Activated CD8-positive, alpha-beta T cell treated with anti-CD3 and anti-CD28 coated beads for 36 hours (primary cell): Measurements from ENCODE around the gene SYNGR2. TPM values are rescaled to one million over a fixed set of nuclear protein-coding genes. Genes with fewer than 3 reads are reported as not detected.

Experiments
- ATAC-seq: fragments of 200-7000 bp; cut with Tn5 transposase; one replicate; pipeline ENCODE4 v1.10.0; 2021; ENCODE audit warnings: mild to moderate bottlenecking, moderate library complexity
- CTCF ChIA-PET: fragments of 350-600 bp; sonication (Branson Sonifier 250); formaldehyde crosslinking; loops from one replicate; lab custom pipeline; 2021; ENCODE audit warnings: antibody characterized with exemption; lab: Charles Lee
- POLR2A ChIA-PET: fragments of 350-600 bp; sonication (Branson Sonifier 250); formaldehyde crosslinking; loops from one replicate; lab custom pipeline; 2021; ENCODE audit warnings: antibody characterized with exemption; lab: Charles Lee
- DNase-seq: peaks from one replicate; pipeline ENCODE4 v3.0.0-alpha.2; 2020
- H3K27ac Mint-ChIP-seq: one replicate; pipeline ENCODE4 v1.8.0; 2021; ENCODE audit warnings: mild to moderate bottlenecking, mixed read lengths
- H3K27me3 Mint-ChIP-seq: one replicate; pipeline ENCODE4 v1.8.0; 2021; ENCODE audit warnings: mixed read lengths
- H3K36me3 Mint-ChIP-seq: one replicate; pipeline ENCODE4 v1.8.0; 2021; ENCODE audit warnings: low read depth, mixed read lengths
- H3K4me1 Mint-ChIP-seq: one replicate; pipeline ENCODE4 v1.8.0; 2021; ENCODE audit warnings: low read depth, mixed read lengths
- H3K4me3 Mint-ChIP-seq: one replicate; pipeline ENCODE4 v1.8.0; 2021; ENCODE audit warnings: mild to moderate bottlenecking, moderate library complexity, mixed read lengths
- H3K9me3 Mint-ChIP-seq: one replicate; pipeline ENCODE4 v1.8.0; 2021; ENCODE audit warnings: mixed read lengths
- intact Hi-C: fragments of 100-400 bp; cut with micrococcal nuclease; formaldehyde crosslinking; loops from one replicate; pipeline ENCODE4 v1.10.0; 2022
- total RNA-seq, 2 experiments: library from RNA; stranded (reverse); gene quantifications; one replicate each; pipeline ENCODE4 v1.2.3, GENCODE V29; 2021
- TF ChIP-seq, protein P1 (sequence below): fragments of 200-600 bp; IDR thresholded peaks from one replicate; pipeline ENCODE4 v1.8.0; 2022; ENCODE audit warnings: antibody characterized with exemption, mild to moderate bottlenecking

The SYNGR2 gene
- total RNA-seq, 2 experiments from 2014 or later: 92.6 to 95.1 TPM

GRCh38 chr17:78159575-78160158, 8.7 kb upstream of the SYNGR2 start:
- DNase-seq: no peak
- Mint-ChIP-seq H3K9me3 (no peaks in the 10 kb centered on the region), H3K4me3 (no peak overlapping the region), H3K27me3 (no peaks in the 10 kb centered on the region), H3K36me3 (no peaks in the 10 kb centered on the region), H3K4me1 (peaks cover 12% of the 10 kb centered on the region), H3K27ac (no peak overlapping the region)
- TF ChIP-seq, protein P1, sequence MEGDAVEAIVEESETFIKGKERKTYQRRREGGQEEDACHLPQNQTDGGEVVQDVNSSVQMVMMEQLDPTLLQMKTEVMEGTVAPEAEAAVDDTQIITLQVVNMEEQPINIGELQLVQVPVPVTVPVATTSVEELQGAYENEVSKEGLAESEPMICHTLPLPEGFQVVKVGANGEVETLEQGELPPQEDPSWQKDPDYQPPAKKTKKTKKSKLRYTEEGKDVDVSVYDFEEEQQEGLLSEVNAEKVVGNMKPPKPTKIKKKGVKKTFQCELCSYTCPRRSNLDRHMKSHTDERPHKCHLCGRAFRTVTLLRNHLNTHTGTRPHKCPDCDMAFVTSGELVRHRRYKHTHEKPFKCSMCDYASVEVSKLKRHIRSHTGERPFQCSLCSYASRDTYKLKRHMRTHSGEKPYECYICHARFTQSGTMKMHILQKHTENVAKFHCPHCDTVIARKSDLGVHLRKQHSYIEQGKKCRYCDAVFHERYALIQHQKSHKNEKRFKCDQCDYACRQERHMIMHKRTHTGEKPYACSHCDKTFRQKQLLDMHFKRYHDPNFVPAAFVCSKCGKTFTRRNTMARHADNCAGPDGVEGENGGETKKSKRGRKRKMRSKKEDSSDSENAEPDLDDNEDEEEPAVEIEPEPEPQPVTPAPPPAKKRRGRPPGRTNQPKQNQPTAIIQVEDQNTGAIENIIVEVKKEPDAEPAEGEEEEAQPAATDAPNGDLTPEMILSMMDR: no peak
- ATAC-seq: peak; percentile 35
- POLR2A ChIA-PET: no interaction called here
- CTCF ChIA-PET: no interaction called here
- intact Hi-C loops: no loop called here

- H3K4me3 Mint-ChIP-seq: no peak overlapping the region
- no peak overlapping the region for H3K27ac Mint-ChIP-seq
- ATAC-seq: no peak
- no peaks in the 10 kb centered on the region for H3K27me3 Mint-ChIP-seq
- POLR2A ChIA-PET: interaction anchor here (1.2 to 1.9 kb wide), 6 partner anchors 8 to 34 kb away, joined by 3 to 8 read pairs (median 3); partner anchors contain the start of genes TK1 and TMC8
- no peaks in the 10 kb centered on the region for H3K9me3 Mint-ChIP-seq
- H3K4me1 Mint-ChIP-seq: peaks cover 6% of the 10 kb centered on the region
- no peak for DNase-seq
- CTCF ChIA-PET: no interaction called here
- TF ChIP-seq, protein P1: no peak
- no peaks in the 10 kb centered on the region for H3K36me3 Mint-ChIP-seq
- intact Hi-C loops: no loop called here
These were observed 4.3 kb upstream of the SYNGR2 start for GRCh38 chr17:78163881-78164747.

DNA sequence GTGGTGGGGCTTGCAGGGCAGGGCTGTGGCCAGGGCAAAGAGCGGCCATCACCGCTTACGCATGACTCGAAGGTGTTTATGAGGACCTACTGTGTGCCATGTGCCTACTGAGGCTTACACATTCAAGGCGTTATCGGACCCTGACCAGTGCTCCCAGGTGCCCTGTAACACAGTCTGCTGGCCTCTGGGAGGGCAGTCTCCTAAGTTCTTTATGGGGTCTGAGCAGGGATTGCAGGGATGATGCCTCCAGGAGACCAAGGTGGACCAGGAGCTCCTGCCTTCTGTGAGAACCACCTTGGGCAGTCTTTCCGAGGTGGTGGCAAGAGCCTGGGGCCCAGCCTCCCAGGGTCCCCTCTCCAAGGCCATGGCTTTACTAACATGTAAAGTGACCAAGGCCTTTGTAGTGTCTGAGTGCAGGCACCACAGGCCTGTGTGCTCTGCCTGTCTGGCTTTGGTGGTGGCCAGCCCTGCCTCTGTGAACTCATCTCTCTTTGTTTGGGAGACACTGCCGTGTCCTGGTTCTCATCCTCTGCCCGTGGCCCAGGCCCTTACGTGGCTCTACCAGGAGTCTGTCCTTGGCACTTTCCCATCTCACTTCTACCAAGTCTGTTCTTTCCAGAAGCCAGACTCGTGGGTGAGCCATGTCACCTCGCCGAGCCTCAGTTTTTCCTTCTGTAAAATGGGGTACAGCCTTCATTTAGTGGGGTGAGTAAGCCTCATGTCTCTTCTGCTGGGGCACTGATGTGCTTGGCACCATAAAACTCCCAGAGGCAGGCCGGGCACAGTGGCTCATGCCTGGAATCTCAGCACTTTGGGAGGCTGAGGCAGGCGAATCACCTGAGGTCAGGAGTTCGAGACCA, 3.4 kb upstream of the SYNGR2 start:
- POLR2A ChIA-PET: interaction anchor here (1.2 to 1.9 kb wide), 3 partner anchors 10 to 35 kb away, joined by 3 to 8 read pairs (median 3); partner anchors contain the start of genes TK1 and TMC8

DNA sequence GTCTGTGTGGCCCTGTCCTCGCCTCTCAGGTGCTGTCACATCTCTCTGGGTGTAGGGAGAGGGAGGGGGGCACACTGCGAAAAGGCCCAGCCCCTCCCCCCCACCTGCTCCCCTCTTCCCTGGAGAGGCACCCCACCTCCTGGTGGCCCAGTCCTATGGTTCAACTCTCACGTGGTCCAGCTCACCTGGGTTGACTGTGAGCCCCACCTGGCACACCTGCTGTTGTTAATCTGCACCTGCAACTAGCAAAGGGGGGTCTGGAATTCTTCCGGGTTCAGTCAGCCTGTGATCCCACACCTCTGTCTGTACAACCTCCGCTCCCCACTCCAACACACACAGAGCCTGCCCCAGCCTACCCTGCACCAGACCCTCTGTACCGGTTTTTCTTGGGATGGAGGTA, 2.0 kb upstream of the SYNGR2 start:
- no peak overlapping the region for H3K4me3 Mint-ChIP-seq
- intact Hi-C loops: loop anchor here (5.0 kb wide), 1 partner anchor 54 kb away; no protein-coding TSS in a partner anchor
- H3K4me1 Mint-ChIP-seq: peaks cover 21% of the 10 kb centered on the region
- TF ChIP-seq, protein P1: no peak
- H3K9me3 Mint-ChIP-seq: no peaks in the 10 kb centered on the region
- H3K36me3 Mint-ChIP-seq: peaks cover 8% of the 10 kb centered on the region
- H3K27ac Mint-ChIP-seq: no peak overlapping the region
- ChIA-PET POLR2A (no interaction called here), CTCF (interaction anchor here (0.9 to 1.5 kb wide), 2 partner anchors 10 to 81 kb away, joined by 3 to 8 read pairs; no protein-coding TSS in a partner anchor)
- H3K27me3 Mint-ChIP-seq: no peaks in the 10 kb centered on the region
- no peak for DNase-seq
- ATAC-seq: no peak

More for the DNA sequence above, 3.4 kb upstream of the SYNGR2 start:
- intact Hi-C loops: loop anchor here (5.0 kb wide), 1 partner anchor 53 kb away; no protein-coding TSS in a partner anchor
- ATAC-seq (no peak), DNase-seq (no peak)
- Mint-ChIP-seq H3K36me3 (no peaks in the 10 kb centered on the region), H3K4me1 (peaks cover 8% of the 10 kb centered on the region), H3K4me3 (no peak overlapping the region), H3K9me3 (no peaks in the 10 kb centered on the region), H3K27ac (no peak overlapping the region), H3K27me3 (no peaks in the 10 kb centered on the region)
- TF ChIP-seq, protein P1: no peak
- CTCF ChIA-PET: no interaction called here
